GM12874 (cell line): ENCODE results near the gene TIAL1.

Source experiments
- CTCF ChIP-seq: IDR thresholded peaks from 2 replicates; pipeline ENCODE4 v1.5.1; 2011; ENCODE audit warnings: low read depth, mild to moderate bottlenecking, control low read depth, low read length, moderate library complexity; ENCODE audit not compliant: insufficient read depth

Gene TIAL1

GRCh38 chr10:119595134-119595675 is 1.6 kb downstream of the TIAL1 start:
- no peak for TF ChIP-seq CTCF

GRCh38 chr10:119588071-119588470 is 8.7 kb downstream of the TIAL1 start:
- no peak for TF ChIP-seq CTCF

- TF ChIP-seq CTCF: no peak
Observed at GRCh38 chr10:119578355-119578754, 18.4 kb downstream of the TIAL1 start.

GRCh38 chr10:119575991-119576390 is 20.8 kb downstream of the TIAL1 start:
- no peak for TF ChIP-seq CTCF

- no peak for TF ChIP-seq CTCF
Observed at GRCh38 chr10:119575506-119575905, 21.3 kb downstream of the TIAL1 start.

GRCh38 chr10:119567978-119568377 is 28.8 kb downstream of the TIAL1 start:
- no peak for TF ChIP-seq CTCF

GRCh38 chr10:119562097-119562496 is 34.7 kb downstream of the TIAL1 start:
- no peak for TF ChIP-seq CTCF

GRCh38 chr10:119555178-119555784 is 41.5 kb downstream of the TIAL1 start:
- TF ChIP-seq CTCF: no peak
